ENCODE results near the gene PHYH.
"Not testable (repeated sequence)": the region's sequence is repeated elsewhere in the genome, so short reads cannot be mapped to it uniquely, and the experiment has no call there.

Gene PHYH

GRCh38 chr10:13271552-13272163, 28.2 kb downstream of the PHYH start:
- DNase-seq (ENCODE audit: low spot score), result peak; percentile 13

- peak; percentile 43 for DNase-seq (ENCODE audit: low spot score)
These were observed 28.9 kb downstream of the PHYH start for GRCh38 chr10:13270877-13271551.

DNA sequence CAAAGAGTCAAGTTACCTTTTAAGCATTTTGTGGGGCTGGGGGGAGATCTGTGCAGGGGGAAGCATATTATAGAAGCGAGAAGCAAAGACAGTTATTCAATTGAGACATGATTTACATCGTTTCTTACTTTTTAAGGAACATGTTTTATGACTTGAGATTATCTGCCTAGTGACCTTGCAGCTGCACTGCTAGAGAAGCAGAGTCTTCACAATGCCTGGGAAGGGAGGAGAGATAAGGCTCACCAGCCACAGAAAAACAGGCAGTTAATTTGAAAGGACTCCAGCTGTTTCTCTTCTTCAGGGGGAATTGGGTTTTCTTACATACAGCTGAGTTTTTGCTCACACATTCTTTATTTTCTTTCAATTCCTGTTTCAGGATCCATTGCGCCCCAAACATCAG, 31.0 kb downstream of the PHYH start:
- DNase-seq (ENCODE audit: low spot score), result no peak

- DNase-seq (ENCODE audit: low spot score), result no peak
These were observed 31.6 kb downstream of the PHYH start for GRCh38 chr10:13268310-13268709.

GRCh38 chr10:13263591-13263990, 36.3 kb downstream of the PHYH start:
- DNase-seq (ENCODE audit: low spot score), result no peak

- no peak for DNase-seq (ENCODE audit: low spot score)
These were observed 37.4 kb downstream of the PHYH start for GRCh38 chr10:13262433-13262832.

DNA sequence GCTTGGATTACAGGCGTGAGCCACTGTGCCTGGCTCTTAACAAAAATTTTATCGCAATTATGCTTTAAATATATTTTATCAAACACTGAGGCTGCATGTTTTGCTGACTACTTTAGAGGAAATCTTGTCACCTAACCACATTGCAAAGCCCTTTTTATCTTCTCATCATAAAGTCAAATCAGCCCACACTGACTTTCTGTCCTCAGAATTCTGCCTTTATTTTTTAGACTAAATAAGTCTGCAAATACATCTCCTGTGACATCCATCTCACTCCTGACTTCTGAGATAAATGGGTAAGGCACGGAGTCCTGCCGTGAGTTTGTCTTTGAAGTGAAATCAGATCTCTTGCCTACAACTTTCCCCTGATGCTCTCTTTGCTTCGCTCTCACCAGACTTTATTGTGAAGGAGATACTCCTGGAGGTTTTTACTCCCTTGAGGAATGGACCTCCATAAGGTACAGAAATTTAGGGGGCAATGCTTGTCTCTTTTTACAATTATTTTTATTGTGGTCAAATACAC, 42.2 kb downstream of the PHYH start:
- no peak for DNase-seq (ENCODE audit: low spot score)

- no peak for DNase-seq (ENCODE audit: low spot score)
These were observed 43.2 kb downstream of the PHYH start for GRCh38 chr10:13256627-13257026.

DNA sequence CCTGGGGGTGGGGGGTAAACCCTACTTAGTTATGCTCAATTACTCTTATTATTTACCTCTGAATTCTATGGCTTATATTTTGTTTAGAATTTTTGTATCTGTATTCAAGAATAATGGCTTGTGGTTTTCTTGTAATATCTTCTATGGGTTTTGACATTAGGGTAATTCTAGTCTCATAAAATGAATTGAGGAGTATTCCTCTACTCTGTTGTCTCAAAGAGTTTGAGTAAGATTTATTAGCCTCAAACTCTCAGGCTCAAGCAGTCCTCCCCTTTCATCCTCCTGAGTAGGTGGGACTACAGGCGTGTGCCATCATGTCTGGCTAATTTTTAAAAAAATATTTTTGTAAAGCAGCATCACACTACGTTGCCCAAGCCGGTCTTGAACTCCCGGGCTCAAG, 46.1 kb downstream of the PHYH start:
- DNase-seq (ENCODE audit: low spot score), result no peak

DNA sequence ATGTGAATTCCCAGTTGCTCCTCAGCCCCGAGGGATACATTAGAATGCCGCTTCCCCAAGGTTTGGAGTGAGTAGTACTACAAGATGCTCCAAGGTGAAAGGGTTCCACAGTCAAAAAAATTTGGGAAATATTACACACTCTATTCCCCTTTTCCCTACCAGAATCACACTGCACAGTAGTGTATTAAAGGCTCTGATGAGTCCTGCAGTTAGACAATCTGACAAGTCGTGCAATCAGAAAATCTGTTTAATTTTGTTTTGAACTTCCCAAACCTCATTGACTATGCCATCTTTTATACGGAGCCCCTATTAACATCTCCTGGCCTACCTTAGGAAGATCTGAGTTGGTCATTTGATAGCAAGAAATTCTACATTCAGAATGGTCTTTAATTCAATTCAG, 52.1 kb downstream of the PHYH start:
- DNase-seq (ENCODE audit: low spot score), result no peak

- no peak for DNase-seq (ENCODE audit: low spot score)
These were observed 52.6 kb downstream of the PHYH start for GRCh38 chr10:13247246-13247645.

GRCh38 chr10:13242260-13242659, 57.6 kb downstream of the PHYH start:
- not testable (repeated sequence) for DNase-seq (ENCODE audit: low spot score)

DNA sequence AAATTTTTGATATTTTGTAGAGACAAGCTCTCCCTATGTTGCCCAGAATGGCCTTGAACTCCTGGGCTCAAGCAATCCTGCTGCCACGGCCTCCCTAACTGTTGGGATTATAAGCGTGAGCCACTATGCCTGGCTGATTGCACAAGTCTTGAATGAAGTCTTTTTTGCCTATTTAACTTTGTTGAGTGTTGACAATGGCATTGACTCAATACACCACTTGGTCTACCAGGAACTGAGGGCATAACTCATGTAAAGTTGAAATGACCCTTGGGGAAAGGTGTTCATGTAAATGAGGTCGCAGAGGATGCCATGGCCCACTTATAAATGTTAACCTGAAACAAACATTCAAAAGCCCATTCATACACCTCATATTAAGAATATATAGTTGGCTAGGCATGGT, 58.3 kb downstream of the PHYH start:
- no peak for DNase-seq (ENCODE audit: low spot score)

DNA sequence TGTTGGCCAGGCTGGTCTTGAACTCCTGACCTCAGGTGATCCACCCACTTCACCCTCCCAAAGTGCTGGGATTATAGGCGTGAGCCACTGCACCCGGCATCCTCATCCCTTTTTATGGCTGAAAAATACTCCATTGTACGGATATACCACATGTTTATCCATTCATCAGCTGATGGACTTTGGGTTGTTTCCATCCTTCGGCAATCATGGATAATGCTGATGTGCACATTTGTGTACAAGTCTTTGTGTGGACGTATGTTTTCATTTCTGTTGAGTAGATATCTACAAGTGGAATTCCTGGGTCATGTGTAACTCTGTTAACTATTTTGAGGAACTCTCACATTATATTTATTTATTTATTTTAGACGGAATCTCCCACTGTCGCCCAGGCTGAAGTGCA, 59.9 kb downstream of the PHYH start:
- DNase-seq (ENCODE audit: low spot score), result no peak

DNA sequence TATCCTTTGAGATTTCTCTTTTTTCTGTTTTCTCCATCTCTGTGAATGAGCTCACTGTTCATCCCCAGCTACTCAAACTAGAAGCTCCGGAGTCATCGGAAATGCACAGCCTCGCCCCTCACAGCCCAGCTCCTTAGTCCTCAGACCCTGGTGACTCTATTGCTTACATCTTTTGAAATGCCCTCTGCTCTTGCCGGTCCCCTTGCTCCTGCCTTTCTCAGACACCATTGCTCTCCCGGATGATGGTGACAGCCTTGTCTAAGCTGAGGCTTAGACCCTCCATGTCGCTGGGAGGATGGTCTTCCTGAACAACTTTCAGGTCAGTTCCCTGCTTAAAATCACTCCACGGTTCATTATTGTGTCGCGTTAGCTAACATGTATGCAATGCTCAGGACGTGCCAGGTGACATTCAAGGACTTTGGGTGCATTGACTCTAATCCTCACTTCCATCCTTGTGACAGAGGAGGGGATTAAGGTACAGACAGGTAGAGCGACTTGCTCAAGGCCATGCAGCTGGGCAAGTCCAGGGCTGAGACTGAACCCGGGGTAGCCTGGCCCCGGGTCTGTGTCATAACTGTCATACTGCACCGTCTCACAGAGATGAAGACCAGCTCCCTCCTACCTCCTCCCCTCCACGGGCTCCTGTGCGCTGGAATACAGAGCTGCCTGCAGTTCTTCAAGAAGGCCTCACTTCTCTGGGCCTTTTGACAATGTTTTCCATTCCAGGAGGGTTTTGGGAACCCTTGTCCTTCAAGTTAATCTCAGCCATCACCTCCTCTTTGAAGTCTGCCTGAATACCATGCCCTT, 61.4 kb downstream of the PHYH start:
- no peak for DNase-seq (ENCODE audit: low spot score)

- DNase-seq (ENCODE audit: low spot score), result no peak
These were observed 63.2 kb downstream of the PHYH start for GRCh38 chr10:13236638-13237037.

- DNase-seq (ENCODE audit: low spot score), result not testable (repeated sequence)
These were observed 65.1 kb downstream of the PHYH start for GRCh38 chr10:13234736-13235135.

GRCh38 chr10:13234172-13234571, 65.7 kb downstream of the PHYH start, which contains the start of gene UCMA:
UCMA (minus strand) TSS chr10:13234374; CDS start chr10:13234258, 116 bp downstream.
- DNase-seq (ENCODE audit: low spot score), result no peak

GRCh38 chr10:13233358-13233757, 66.5 kb downstream of the PHYH start:
- no peak for DNase-seq (ENCODE audit: low spot score)

DNA sequence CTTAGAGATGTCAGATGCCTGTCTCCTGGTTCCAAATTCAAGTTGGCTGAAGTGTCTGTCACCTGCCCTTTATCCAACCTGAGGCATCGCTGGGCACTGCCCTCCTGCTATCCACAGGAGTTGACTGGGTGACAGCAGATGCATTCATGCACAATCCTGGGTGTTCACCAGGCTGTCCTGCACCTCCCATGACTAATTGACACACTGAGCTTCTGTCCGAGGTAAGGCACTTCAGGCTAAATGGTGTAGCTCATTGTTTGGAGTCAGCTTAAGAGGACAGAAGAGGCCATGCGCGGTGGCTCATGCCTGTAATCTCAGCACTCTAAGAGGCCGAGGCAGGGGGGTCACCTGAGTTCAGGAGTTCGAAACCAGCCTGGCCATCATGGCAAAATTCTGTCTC, 68.1 kb downstream of the PHYH start:
- DNase-seq (ENCODE audit: low spot score), result no peak

GRCh38 chr10:13231190-13231589, 68.7 kb downstream of the PHYH start:
- DNase-seq (ENCODE audit: low spot score), result no peak

All from AG08395 (cell line).